ENCODE measurements around the gene CFAP58.
"Not testable (repeated sequence)": the region's sequence is repeated elsewhere in the genome, so short reads cannot be mapped to it uniquely, and the experiment has no call there.

The CFAP58 gene

DNA sequence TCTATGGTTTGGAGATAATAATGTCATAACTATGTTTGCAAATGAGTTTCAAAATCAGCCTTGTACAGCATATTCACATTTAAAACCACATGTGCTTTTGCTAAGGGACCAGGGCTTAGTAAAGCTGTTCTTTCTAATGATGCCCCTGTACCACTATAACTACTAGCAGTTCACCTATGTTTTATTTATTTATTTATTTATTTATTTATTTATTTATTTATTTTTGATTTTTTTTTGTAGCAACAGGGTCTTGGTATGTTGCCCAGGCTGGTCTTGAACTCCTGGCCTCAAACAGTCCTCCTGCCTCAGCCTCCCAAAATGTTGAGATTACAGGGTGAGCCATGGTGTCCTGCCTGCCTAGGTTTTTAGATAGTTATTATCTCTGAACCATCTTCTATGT lies 96.9 kb downstream of the CFAP58 start:
- DNase-seq (ENCODE audit: low spot score), result no peak
- H3K27ac ChIP-seq, result no peak overlapping the region
- POLR2A ChIA-PET (ENCODE audit: low non-redundant PET), result no interaction called here
- TF ChIP-seq, protein P1, sequence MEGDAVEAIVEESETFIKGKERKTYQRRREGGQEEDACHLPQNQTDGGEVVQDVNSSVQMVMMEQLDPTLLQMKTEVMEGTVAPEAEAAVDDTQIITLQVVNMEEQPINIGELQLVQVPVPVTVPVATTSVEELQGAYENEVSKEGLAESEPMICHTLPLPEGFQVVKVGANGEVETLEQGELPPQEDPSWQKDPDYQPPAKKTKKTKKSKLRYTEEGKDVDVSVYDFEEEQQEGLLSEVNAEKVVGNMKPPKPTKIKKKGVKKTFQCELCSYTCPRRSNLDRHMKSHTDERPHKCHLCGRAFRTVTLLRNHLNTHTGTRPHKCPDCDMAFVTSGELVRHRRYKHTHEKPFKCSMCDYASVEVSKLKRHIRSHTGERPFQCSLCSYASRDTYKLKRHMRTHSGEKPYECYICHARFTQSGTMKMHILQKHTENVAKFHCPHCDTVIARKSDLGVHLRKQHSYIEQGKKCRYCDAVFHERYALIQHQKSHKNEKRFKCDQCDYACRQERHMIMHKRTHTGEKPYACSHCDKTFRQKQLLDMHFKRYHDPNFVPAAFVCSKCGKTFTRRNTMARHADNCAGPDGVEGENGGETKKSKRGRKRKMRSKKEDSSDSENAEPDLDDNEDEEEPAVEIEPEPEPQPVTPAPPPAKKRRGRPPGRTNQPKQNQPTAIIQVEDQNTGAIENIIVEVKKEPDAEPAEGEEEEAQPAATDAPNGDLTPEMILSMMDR (conservative IDR thresholded peaks at IDR 0.05; ENCODE audit: low read depth), result no peak
- CTCF ChIA-PET, result no interaction called here

DNA sequence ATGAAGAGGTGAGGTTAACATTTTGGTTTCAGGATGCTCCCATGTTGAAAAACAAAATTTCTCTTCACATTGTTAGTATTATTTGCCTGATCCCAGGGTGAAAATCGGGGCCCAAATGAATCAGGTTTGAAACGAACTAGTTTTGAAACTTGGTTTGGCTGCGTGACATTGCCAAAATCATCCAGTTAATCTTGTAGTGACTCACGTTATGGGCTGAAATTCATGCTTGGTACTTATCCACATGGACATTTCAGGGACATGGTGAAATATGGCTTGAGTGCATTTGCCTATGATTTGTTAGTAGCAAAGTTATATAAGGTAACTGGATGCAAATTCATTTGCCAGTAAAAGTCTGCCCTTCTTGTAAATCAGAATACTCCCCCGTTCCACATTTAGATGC lies 97.3 kb downstream of the CFAP58 start:
- no peak for DNase-seq (ENCODE audit: low spot score)
- H3K27ac ChIP-seq, result no peak overlapping the region
- CTCF ChIA-PET, result no interaction called here
- TF ChIP-seq, protein P1 (conservative IDR thresholded peaks at IDR 0.05; ENCODE audit: low read depth), result no peak
- POLR2A ChIA-PET (ENCODE audit: low non-redundant PET), result no interaction called here

DNA sequence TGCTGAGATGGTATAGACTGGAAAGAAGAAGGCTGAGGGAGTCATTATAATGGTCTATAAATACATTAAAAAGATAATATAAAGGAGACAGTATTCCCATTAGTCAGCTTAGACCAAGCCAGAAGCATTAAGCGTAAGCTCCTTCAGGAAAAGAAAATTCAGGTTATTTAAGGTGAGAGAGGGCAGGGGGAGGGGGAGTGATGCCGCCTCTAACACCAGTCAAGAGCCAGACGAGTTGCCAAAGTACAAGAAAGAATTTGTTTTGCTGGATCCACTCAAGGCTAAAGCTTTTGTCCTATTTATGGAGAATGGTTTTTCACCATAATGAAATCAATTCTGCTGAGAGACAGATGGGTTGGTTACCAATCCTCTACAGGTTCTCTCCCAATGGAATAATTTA lies 99.3 kb downstream of the CFAP58 start:
- DNase-seq (ENCODE audit: low spot score), result no peak
- ChIA-PET POLR2A (ENCODE audit: low non-redundant PET) (no interaction called here), CTCF (no interaction called here)
- TF ChIP-seq, protein P1 (conservative IDR thresholded peaks at IDR 0.05; ENCODE audit: low read depth), result no peak
- no peak overlapping the region for H3K27ac ChIP-seq

DNA sequence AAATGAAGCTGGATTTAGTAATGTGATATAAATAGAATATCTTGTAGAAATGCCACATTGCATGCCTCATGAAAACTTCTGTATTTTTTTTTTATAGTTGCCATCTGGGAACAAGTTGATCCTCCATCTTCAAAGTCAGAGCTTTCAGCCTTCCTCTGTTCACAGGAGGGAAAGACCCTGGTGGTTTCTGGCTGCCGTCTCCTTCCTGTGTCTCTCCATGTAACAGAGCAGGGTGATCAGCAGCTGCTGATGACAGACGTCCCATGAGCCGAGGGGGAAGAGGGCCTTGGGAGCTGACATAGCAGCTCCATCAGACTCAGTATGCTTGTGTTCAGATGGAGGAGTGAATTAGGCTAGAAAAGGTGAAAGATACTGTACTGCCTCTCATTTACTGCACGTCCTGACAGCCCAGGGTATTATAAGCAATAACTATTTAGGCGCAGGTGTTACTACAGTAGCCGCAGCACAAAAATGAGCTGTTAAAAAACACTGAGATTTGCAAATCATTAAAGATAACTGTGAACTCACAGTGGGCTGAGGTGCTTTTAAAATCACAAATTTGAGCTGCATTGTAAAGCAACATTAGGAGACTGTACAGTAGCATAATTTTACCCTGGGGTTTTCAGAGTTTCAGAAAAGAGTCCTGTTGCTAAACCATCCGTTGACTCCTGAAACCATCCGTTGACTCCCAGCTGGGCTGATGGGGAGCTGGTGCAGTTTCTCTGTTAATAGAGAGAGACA lies 103.3 kb downstream of the CFAP58 start:
- no peak overlapping the region for H3K27ac ChIP-seq
- TF ChIP-seq, protein P1 (conservative IDR thresholded peaks at IDR 0.05; ENCODE audit: low read depth), result no peak
- ChIA-PET CTCF (interaction anchor here (0.6 to 1.0 kb wide), 3 partner anchors 11 to 88 kb away, joined by 3 to 5 read pairs (median 3); no protein-coding TSS in a partner anchor), POLR2A (ENCODE audit: low non-redundant PET) (no interaction called here)
- no peak for DNase-seq (ENCODE audit: low spot score)

DNA sequence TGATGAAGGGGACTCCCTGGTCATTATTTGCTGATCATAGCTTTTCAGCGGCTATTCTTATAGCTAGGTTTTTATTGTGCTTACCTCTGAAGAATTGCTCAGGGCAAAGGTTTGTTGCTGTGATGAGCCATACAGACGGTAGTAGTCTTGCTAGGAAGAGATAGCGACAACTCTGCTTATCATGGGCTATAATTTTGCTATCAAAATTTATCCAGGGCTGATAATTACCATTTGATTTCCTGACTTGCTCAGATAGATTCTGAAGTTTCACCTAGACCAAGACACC lies 103.9 kb downstream of the CFAP58 start:
- TF ChIP-seq, protein P1 (conservative IDR thresholded peaks at IDR 0.05; ENCODE audit: low read depth), result no peak
- no peak for DNase-seq (ENCODE audit: low spot score)
- no peak overlapping the region for H3K27ac ChIP-seq
- ChIA-PET POLR2A (ENCODE audit: low non-redundant PET) (no interaction called here), CTCF (interaction anchor here (0.6 to 0.8 kb wide), 2 partner anchors 11 to 89 kb away, joined by 3 to 5 read pairs; no protein-coding TSS in a partner anchor)

DNA sequence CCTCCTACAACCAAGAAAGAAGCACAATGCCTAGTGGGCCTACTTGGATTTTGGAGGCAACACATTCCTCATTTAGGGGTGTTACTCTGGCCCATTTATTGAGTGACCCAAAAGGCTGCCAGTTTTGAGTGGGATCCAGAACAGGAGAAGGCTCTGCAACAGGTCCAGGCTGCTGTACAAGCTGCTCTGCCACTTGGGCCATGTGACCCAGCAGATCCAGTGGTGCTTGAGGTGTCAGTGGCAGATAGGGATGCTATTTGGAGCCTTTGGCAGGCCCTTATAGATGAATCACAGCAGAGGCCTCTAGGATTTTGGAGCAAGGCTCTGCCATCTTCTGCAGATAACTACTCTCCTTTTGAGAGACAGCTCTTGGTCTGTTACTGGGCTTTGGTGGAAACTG lies 111.9 kb downstream of the CFAP58 start:
- POLR2A ChIA-PET (ENCODE audit: low non-redundant PET); DNase-seq (ENCODE audit: low spot score); CTCF ChIA-PET; H3K27ac ChIP-seq: not testable (repeated sequence)

DNA sequence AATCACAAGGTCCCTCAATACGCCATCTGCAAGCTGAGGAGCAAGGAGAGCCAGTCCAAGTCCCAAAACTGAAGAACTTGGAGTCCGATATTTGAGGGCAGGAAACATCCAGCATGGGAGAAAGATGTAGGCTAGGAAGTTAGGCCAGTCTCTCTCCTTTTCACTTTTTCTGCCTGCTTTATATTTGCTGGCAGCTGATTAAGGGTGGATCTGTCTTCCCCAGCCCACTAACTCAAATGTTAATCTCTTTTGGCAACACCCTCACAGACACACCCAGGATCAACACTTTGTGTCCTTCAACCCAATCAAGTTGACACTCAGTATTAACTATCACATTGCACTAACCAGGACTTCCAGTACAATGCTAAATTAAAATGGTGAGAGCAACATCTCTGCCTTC lies 115.2 kb downstream of the CFAP58 start:
- CTCF ChIA-PET, result interaction anchor here (0.6 kb wide), 1 partner anchor 247 kb away, joined by 3 read pairs; no protein-coding TSS in a partner anchor
- H3K27ac ChIP-seq; POLR2A ChIA-PET (ENCODE audit: low non-redundant PET); DNase-seq (ENCODE audit: low spot score): not testable (repeated sequence)

Data from RWPE1 (cell line).